NB4 (cell line): ENCODE data around the gene OPCML.
A peak's percentile ranks its signal among the peaks of the same experiment; 100 is the strongest.

Source experiments
- DNase-seq: peaks from one replicate; pipeline ENCODE4 v3.0.0; 2010; ENCODE audit warnings: low read depth
- H3K4me3 ChIP-seq: one replicate; pipeline ENCODE4 v1.5.1; 2011; ENCODE audit warnings: mild to moderate bottlenecking, low read depth, low read length, moderate library complexity
- CTCF ChIP-seq: IDR thresholded peaks from one replicate; pipeline ENCODE4 v1.5.1; 2012; ENCODE audit warnings: low read depth, low read length
- MAX ChIP-seq: IDR thresholded peaks from 2 replicates; pipeline ENCODE4 v1.6.1; 2011; ENCODE audit warnings: low read depth, low read length
- MYC ChIP-seq: IDR thresholded peaks from 2 replicates; pipeline ENCODE4 v1.6.1; 2011; ENCODE audit warnings: low read depth, low read length
- POLR2A ChIP-seq: IDR thresholded peaks from 2 replicates; pipeline ENCODE4 v1.6.1; 2011; ENCODE audit warnings: mild to moderate bottlenecking; ENCODE audit not compliant: insufficient read length; ENCODE audit errors: extremely low read depth

The OPCML gene

GRCh38 chr11:133408936-133409335, 123.4 kb downstream of the OPCML start:
- DNase-seq: no peak
- TF ChIP-seq POLR2A (no peak), MAX (no peak), CTCF (no peak), MYC (no peak)
- no peak overlapping the region for H3K4me3 ChIP-seq

GRCh38 chr11:133408402-133408801, 123.9 kb downstream of the OPCML start:
- no peak overlapping the region for H3K4me3 ChIP-seq
- no peak for DNase-seq
- TF ChIP-seq MAX: no peak
- TF ChIP-seq MYC: no peak
- TF ChIP-seq POLR2A: no peak
- no peak for TF ChIP-seq CTCF

GRCh38 chr11:133406489-133406888, 125.8 kb downstream of the OPCML start:
- DNase-seq: no peak

DNA sequence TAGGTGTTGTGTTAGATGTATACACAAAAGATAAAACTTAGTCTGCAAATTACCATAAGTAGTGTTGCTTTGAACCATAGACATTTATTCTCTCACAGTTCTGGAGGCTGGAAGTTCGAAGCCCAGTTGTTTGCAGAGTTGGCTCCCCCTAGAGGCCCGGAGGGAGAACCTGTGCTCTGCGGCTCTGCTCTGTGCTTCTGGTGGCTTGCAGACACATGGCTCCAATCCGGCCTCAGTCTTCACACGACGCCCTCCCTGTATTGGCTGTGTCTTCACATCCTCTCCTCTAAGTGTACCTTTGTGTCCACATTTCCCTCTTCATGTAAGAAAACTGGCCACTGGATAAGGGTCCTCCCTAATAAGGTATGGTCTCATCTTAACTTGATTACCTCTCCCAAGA, 128.4 kb downstream of the OPCML start:
- H3K4me3 ChIP-seq: no peak overlapping the region
- DNase-seq: peak; percentile 49
- TF ChIP-seq MAX: no peak
- TF ChIP-seq POLR2A: no peak
- peak; percentile 68 for TF ChIP-seq CTCF
- no peak for TF ChIP-seq MYC

More at GRCh38 chr11:133406489-133406888, 125.8 kb downstream of the OPCML start:
- H3K4me3 ChIP-seq: no peak overlapping the region
- TF ChIP-seq POLR2A: no peak
- TF ChIP-seq CTCF: no peak
- TF ChIP-seq MAX: no peak
- no peak for TF ChIP-seq MYC

GRCh38 chr11:133402551-133402950, 129.8 kb downstream of the OPCML start:
- H3K4me3 ChIP-seq: no peak overlapping the region
- no peak for DNase-seq
- TF ChIP-seq MAX: no peak
- no peak for TF ChIP-seq POLR2A
- TF ChIP-seq MYC: no peak
- TF ChIP-seq CTCF: no peak
